ENCODE measurements around the gene GSK3A.
A peak's percentile ranks its signal among the peaks of the same experiment; 100 is the strongest.

The GSK3A gene

DNA sequence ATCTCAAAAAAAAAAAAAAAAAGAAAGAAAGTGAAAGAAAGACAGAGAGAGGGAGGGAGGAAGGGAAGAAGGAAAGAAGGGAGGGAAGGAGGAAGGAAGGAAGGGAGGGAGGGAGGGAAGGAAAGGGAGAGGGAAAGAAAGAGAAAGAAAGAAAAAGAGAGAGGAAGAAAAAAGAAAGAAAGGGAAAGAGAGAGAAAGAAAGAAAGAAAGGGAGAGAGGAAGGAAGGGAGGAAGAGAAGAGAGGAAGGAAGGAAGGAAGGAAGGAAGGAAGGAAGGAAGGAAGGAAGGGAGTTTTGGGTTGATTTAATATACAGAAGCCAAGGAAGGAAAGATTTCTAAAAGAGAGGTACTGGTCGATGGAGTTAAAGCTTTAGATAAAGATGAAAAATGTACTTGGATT, 53.7 kb downstream of the GSK3A start:
- Histone ChIP-seq H3K4me3 (ENCODE audit: insufficient read depth, low read depth, low read length, poor library complexity, severe bottlenecking) (no peak overlapping the region), H3K9me3 (ENCODE audit: control insufficient read depth, low read length) (no peaks in the 10 kb centered on the region), H3K36me3 (ENCODE audit: control insufficient read depth, insufficient read depth, low read length) (no peaks in the 10 kb centered on the region), H3K27me3 (replicated peaks; ENCODE audit: control insufficient read depth, insufficient read depth, low read length, poor library complexity, severe bottlenecking) (no peaks in the 10 kb centered on the region), H3K4me1 (ENCODE audit: control insufficient read depth, insufficient read depth, low read length, poor library complexity, severe bottlenecking) (peaks cover 35% of the 10 kb centered on the region), H3K27ac (ENCODE audit: insufficient read depth, low read length, poor library complexity, severe bottlenecking) (no peak overlapping the region)
- DNase-seq = no peak

DNA sequence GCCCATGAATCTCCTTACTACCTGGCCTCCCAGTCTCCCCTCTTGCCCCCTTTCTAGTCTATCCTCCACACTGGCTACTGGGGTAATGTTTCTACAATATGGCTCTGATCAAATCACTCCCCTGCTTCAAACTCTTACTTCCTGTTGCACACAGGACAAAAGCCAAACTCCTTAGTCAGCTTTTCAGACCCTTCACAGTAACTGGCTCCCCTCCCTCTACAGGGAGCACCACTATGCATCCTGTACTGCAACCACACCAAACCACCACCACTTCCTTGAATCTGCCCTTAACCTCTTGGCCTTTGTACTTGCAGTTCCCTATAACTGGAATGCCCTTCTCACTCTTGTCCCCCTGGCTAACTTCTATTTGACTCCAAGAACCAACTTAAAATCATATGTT, 57.1 kb downstream of the GSK3A start:
- no peak for DNase-seq
- Histone ChIP-seq H3K27ac (ENCODE audit: insufficient read depth, low read length, poor library complexity, severe bottlenecking) (peak overlapping the region; percentile 0), H3K27me3 (replicated peaks; ENCODE audit: control insufficient read depth, insufficient read depth, low read length, poor library complexity, severe bottlenecking) (no peaks in the 10 kb centered on the region), H3K9me3 (ENCODE audit: control insufficient read depth, low read length) (no peaks in the 10 kb centered on the region), H3K4me1 (ENCODE audit: control insufficient read depth, insufficient read depth, low read length, poor library complexity, severe bottlenecking) (peaks cover 22% of the 10 kb centered on the region), H3K4me3 (ENCODE audit: insufficient read depth, low read depth, low read length, poor library complexity, severe bottlenecking) (no peak overlapping the region), H3K36me3 (ENCODE audit: control insufficient read depth, insufficient read depth, low read length) (no peaks in the 10 kb centered on the region)

DNA sequence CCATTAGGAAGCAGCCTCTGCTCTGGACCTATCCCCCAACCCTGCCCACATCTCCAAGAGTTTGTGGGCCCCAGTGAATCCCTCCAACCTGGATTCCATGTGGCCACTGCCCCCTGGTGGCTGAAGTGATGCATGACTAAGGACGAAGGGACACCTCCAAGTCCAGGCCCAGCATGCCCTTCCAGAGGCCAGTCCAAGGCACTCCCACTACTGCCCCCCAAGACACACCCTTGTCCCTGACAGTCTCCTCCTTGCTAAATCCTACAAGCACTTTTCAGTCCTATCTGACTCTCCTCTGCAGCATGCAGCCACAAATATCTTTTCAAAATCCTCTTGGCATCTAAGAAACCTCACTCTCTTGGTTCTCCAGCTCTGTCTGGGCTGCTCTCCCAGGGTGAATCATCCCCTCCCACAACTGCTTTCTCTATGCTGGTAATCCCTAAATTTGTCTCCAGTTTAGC, 58.0 kb downstream of the GSK3A start:
- Histone ChIP-seq H3K9me3 (ENCODE audit: control insufficient read depth, low read length) (no peaks in the 10 kb centered on the region), H3K4me3 (ENCODE audit: insufficient read depth, low read depth, low read length, poor library complexity, severe bottlenecking) (no peak overlapping the region), H3K36me3 (ENCODE audit: control insufficient read depth, insufficient read depth, low read length) (no peaks in the 10 kb centered on the region), H3K27ac (ENCODE audit: insufficient read depth, low read length, poor library complexity, severe bottlenecking) (no peak overlapping the region), H3K4me1 (ENCODE audit: control insufficient read depth, insufficient read depth, low read length, poor library complexity, severe bottlenecking) (peaks cover 22% of the 10 kb centered on the region), H3K27me3 (replicated peaks; ENCODE audit: control insufficient read depth, insufficient read depth, low read length, poor library complexity, severe bottlenecking) (no peaks in the 10 kb centered on the region)
- peak; percentile 30 to 63 (median 43) for DNase-seq

Data from effector memory CD4-positive, alpha-beta T cell (primary cell).